ENCODE measurements around the gene EPHA8.
A peak's percentile ranks its signal among the peaks of the same experiment; 100 is the strongest.

EPHA8 gene

DNA sequence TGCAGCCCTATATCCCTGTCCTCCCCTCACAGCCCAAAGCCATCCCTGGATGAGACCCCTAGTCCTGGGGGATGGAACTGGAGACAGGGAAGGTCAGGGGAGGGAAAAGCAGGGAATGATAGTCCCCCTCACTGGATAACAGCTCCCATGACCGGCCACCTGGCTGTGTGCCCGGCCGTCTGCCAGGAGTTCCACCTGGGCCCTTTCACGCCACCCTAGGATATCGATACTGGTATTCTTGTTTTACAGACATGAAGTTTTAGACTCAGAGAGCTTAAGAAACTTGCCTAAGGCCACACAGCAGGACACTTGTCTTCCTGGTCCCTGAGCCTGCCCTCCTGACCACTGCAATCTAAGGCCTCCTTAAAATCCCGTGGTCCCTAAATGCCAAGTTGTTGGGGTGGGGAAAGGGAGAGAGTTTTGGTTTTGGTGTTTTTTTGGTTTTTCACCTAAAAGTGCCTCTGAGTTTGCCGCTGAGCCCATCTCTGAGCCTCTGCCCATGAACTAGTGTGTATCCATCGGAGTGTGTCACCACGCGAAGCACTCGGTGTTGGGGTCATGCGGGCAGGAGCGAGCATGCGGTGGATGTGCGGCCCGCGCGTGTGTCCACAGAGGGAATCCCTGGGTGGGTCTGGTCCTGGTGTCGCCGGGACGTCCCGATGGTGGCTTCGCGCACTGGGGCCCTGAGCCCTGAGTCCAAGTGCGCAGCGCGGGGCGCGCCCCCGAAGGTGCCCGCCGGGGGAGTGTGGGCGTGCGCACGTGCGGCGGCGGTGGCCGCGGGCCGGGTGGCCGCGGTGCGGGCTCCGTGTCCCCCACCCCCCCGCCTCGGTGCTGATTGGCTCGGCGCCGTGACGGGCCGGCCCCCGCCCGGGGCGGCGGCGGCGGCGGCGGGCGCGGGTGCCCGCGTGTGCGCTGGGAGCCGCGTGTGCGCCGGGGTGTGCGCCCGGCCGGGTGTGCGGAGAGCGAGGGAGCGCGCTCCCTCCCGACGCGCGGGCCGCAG, at the start of gene EPHA8:
Gene EPHA8, plus strand, starts transcription at position 906 of the 1,000 bp plus-strand sequence. CDS start 147 bp downstream, outside the sequence.
- DNase-seq (ENCODE audit: low spot score): no peak

DNA sequence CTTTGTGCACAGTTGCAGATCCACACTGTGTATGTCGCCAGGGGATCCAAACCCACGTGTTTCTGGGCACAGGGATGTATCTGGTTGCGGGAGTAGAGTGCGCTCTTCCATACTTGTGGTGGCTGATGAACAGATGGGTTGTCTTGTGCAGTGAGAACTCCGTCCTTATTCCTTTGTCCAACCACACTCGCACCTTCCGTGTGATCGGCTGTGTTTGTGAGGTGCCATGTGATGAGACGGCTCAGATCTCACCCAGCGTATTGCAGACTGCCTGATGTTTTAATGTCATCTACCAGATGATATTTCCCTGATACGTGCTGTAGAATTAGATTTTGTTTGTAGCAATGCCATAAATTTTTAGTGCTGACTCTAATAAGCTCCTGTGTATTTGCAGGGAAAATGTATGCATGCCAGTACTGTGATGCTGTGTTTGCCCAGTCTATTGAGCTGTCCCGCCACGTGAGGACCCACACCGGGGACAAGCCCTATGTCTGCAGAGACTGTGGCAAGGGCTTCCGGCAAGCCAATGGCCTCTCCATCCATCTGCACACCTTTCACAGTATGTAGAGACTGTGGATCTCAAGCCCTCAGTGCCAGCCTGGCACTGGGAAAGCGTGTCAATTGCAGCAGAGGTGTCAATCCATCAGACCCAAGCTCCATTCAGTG, 46.2 kb upstream of the EPHA8 start:
- no peak for DNase-seq (ENCODE audit: low spot score)

DNA sequence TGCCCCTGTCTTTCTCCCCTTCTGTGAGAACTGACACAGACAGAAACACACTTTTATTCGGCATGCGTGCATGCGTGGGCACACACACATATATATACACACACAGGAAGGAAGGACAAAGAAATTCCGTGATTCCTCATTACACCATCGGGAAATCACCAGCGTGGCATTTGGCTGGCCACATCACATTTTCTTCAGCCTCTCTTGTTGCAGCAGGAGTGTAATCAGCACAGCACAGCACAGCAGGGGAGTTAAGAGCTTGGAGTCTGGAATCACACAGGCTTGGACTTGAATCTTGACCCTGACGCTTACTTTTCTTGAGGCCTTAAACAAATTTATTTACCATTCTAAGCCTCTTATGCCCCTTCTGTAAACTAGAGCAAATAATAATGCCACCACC, 45.3 kb upstream of the EPHA8 start:
- no peak for DNase-seq (ENCODE audit: low spot score)

DNA sequence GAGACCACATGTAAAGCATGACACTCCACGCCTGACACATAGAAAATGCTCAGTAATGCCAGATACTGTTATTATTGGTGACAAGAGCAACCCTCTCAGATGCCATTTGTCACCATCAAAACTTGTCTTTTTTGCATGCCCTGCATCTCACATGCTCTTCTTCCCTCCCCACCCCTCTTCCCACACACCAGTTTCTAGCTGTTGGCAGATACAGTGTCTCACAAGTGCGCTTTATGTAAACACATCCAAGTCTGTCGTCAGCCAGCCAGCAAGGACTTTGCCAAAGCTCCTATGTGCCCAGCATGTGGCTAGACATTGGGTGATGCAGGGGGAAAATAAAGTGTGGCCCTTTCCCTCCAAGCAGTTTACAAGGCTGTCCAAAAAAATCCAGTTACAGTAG, 44.9 kb upstream of the EPHA8 start:
- DNase-seq (ENCODE audit: low spot score): peak; percentile 29

DNA sequence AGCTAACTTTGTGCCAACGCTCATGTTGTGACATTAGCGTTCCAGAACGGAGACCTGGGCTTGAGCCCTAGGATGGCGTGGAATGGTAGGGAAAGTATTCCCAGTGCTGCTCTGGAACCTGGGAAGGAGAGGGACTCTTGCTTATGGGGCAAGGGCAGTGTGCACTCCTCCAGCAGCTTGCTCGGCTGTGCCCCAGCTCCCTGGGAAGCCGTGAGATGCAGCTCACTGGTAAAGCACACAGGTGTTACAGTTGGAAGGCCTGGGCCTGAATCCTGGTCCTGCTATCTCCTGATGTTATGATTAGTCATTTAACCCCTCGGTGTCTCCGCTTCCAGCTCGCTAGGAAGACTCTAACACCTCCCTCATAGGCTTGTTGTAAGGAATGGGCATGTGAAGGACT, 42.4 kb upstream of the EPHA8 start:
- DNase-seq (ENCODE audit: low spot score): no peak

DNA sequence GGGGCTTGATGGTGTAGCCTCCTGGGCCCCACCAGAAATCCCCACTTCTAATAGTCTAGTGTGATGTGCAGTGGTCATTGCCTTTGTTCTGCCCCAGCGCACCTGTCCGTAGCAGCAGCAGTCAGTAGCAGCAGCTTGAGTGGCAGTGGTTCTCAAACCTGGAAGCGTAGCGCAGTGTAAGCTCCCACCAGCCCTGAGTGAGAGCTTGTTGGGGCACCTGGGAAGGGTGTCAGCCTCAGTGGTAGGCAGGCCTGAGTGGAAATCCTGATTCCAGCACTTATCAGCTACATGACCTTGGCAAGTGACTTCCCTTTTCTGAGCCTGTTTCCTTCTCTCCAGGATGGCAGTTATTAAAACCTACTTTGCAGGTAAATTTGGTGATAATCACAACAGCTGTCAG, 41.6 kb upstream of the EPHA8 start:
- no peak for DNase-seq (ENCODE audit: low spot score)

DNA sequence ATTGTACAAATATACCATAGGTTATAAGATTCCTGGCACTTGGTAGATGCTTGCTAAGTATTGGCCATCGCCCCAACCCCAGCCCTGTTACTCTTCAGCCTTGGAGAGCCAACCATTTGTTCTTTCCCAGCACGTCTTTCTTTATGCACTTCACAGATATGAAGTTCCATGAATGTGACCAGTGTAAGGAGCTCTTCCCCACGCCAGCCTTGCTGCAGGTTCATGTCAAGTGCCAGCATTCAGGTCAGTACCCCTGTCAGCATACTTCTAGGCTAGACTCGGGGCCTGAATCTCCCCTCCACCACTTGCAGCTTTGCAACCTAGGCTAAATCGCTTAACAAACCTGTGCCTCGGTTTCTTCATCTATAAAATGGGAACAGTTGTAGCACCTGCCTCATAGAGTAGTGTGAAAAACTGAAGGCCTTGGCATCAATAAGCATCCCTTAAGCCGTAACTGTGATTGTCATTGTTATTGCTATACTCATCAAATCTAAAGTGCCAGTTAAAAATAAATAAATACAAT, 41.0 kb upstream of the EPHA8 start:
- DNase-seq (ENCODE audit: low spot score): no peak

DNA sequence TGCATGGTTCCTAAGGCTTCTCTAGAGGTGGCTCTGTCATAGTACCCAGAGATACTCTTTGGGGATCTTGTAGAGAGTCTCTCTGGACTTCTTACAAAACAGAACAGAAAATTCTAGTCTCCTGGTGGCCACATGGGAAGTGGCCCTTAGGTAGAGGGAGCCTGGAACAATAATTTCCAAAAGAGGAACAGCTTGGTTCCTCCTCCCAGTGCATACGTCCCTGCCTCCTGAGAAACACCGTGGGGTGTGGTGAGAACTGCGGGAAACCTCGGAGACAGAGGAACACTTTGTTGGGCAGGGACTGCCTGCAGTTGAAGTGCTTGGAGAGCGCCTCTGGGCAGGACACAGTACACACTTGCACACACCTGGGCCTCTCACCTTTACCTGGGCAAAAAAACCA, 38.8 kb upstream of the EPHA8 start:
- DNase-seq (ENCODE audit: low spot score): no peak

DNA sequence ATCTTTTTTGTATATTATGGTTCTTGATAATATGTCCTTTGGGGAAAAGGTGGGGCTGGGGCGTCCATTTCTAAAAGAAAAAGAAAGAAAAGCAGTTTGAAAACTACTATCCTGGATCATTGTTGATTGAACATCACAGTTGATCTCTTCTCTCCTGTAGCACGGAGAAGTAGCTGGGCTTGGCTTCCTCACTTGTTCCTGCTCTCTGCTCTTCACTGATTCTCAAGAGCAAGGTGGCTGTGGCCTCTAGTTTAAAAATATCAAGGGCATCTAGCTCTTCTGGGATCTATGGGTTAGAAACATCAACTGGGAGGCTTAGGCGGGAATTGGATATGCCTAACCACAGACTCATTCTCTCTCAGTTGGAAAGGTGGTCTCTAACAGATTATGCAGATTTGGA, 38.1 kb upstream of the EPHA8 start:
- no peak for DNase-seq (ENCODE audit: low spot score)

DNA sequence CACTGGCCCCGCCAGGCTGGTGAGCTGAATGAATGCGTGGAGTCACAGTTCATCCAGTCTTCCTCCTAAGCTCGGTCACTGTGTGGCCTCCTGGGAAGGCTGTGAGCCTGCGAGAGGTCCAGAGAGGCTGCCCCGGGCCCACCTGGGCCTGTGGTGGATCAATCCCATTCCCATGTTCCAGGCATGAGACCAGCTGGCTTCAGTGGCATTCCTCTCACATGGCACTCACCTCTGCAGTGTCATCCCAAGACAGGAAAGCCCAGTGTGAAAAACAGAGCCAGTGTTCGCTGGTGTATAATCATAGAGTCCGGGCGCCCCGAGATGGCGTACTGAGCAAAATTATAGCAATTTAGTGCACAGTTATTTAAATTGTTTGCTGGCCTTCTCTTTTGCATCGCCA, 37.6 kb upstream of the EPHA8 start:
- DNase-seq (ENCODE audit: low spot score): no peak

DNA sequence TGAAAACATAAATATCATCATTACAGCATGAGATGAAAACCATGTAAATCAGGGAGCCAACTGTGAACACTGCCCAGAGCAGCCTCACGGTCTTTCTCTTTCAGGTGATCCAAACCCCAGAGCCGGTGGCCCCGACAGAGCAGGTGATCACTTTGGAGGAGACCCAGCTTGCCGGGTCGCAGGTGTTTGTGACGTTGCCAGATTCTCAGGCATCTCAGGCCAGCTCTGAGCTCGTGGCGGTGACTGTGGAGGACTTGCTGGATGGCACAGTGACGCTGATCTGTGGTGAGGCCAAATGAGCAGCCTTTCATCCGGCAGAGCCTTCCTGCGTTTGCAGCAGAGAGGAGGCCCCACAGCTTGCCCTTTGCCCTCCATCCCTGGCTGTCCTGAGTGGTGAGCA, 37.2 kb upstream of the EPHA8 start:
- DNase-seq (ENCODE audit: low spot score): no peak

DNA sequence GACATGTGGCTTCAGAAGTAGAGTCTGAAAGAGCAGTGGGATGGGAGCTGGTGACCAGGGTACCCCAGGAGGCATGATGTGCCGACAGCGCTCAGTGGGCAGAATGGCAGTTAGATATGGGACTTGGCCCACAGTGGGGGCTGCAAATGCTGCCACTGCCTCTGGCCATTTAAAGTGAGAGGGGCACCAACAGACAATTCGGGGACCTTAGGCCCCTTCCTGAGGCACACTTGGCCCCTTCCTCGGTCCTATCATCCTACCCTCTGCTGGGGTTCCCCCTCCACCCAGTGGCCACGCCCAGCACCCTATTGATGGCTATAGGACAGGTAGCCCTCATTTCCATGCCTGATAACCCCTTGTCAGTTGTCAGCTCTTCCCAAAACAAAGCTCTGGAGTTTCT, 36.6 kb upstream of the EPHA8 start:
- DNase-seq (ENCODE audit: low spot score): no peak

DNA sequence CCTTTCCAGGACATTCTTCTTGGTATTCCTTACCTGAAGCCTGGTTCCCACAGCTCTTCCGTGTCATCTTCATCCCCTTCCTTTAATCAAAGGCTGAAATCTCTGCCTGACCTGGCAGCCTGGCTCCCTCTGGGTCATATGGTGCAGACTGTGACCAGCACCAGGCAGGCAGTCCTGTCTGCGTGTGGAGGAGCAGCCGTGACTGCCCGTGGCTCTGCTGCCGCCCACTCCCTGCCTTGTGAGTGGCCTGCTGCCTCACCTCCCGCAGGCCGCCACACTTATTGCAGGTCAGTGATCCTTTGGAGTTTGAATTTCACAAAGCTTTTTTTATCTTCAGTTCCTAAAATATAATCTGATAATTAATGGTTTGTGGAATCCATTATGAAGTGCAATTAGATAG, 36.2 kb upstream of the EPHA8 start:
- DNase-seq (ENCODE audit: low spot score): no peak

DNA sequence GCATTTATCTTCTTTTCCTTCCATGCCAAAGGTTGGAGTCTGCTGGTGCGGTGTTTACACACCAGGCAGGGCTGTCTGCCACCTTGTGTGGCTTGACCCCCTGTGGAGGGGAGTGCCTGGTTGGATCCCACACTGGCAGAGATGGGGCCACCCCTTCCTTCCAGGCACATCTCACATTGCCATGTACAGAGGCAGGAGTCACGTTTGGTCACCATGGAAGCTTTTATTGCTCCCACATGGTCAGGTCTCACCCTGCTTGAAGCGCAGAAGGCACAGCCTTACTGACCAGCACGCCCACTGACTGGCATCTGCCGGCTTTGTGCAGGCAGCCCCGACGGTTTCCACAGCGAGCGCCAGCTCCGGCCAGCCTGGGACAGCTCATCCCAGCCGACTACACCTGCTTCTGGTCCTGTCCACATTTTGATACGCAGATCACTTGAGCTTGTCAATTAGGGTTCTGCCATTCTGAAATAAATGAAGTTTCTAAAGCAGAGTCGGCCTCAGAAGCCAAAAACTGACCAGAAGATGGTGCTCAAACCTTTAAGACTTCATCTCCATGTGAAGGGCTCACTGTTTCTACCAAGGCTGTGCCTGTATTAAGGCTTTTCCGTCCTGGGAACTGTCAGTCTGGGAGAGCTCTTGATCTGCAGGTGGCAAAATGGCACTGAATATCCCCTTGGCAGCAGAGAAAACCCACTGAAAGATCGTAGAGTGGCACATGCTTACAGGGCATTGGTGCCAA, 35.6 kb upstream of the EPHA8 start:
- peak; percentile 31 for DNase-seq (ENCODE audit: low spot score)

DNA sequence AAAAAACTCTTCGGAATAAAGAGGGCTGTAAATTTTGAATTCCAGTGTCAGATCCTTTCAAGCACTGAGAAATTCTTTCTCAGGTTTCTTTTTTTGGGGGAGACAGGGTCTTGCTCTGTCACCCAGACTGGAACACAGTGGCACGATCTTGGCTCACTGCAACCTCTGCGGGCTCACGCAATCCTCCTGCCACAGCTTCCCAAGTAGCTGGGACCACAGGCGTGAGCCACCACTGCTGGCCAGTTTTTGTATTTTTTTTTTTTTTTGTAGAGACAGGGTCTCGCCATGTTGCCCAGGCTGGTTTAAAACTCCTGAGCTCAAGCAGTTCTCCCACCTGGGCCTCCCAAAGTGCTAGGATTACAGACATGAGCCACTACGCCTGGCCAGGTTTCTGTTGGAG, 34.8 kb upstream of the EPHA8 start:
- no peak for DNase-seq (ENCODE audit: low spot score)

DNA sequence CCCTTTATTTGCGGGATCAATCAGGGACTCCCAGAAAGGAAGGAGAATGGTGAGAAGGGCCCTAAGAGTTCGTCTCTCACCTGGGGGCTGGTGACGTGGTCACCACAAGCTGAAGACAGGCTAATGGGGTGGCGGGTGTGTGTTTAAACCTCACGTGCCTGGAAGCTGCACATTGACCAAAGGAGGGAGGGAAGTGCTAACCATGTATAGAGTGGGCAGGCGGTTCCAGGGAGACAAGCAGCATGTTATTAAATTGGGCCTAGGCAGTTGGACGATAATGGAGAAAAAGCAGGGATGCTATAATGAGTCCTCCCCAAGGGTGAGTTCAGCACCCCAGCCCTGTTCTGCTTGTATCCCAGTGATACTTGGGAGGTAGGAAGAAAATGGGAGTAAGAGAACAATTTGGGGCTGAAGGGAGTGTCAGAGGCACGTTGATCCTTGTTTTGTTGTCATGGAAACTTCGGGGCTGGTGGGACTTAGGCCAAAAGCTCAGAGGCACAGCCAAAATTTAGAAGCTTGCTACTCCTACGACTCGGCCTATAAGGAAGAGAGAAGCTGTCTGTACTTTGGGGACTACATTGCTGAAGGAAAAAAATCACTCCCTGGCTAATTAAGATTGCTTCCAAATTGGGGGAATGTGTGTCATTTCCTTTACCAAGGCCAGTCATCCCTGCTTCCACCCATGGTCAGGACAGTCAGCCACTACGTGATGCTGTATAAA, 33.2 kb upstream of the EPHA8 start:
- DNase-seq (ENCODE audit: low spot score): peak; percentile 36

DNA sequence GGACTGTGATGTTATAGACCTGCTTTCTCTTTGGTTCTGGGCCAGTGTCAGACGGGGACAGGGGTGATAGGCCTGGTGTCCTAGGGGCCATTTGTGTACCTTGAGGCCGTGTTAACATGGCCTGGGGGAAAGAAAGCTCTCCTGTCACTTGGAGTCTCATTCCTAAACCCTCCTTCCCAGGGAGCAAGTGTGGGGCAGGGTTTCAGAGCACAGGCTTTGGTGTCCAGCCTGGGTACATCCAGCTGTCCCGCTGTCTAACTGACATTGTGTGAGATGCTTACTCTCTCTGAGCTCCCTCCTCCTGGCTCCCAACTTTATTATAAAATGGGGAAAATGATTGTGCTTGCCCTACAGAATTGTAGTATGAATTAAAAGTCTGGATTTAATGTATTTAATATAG, 32.6 kb upstream of the EPHA8 start:
- DNase-seq (ENCODE audit: low spot score): no peak

DNA sequence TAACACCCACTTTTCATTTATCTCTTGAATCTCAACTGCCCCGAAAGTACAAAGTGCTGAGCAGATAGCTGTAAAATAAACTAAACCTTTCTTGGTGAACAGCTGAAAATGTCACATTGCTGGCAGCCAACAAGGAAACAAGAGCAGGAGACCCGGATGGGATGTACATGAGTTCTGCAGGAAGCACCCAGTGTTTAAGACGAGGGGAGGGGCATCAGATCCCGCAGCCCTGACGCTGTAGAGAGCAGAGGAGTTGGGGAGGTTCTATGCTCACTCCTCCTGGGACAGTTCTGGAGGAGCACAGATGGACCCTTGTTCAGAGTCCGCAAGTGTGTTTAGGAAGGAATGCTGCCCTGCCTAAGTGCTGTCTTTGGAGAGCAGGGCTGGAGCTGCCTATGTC, 32.0 kb upstream of the EPHA8 start:
- no peak for DNase-seq (ENCODE audit: low spot score)

DNA sequence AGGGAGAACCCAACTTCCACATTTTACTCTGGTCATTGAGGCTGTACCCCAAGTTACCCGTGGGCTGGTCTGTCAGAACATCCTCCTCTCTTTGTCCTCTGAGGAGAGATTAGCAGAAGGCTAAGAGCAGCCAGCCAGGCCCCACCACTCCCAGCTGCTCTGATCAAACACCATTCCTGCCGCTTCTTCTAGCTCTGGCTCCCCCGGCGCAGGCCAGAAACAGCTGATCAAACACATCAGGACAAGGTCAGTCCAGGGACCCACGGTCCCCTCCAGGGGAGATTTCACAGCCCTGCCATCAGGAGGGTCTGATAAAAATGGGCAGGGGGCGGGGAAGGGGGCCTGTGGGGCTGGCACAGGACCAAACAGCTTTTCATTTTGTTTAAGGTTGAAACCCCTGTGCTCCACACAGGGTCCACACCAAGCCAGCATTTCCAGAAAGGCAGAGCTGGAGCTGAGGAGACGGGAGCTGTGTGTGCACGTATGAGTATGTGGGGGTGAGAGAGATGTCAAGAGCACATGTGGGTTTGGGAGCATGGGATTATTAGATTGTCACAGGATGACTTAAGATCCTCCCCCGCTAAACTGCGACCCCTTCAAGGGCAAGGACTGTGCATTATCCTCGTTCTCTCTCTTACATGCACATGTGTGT, 29.9 kb upstream of the EPHA8 start:
- no peak for DNase-seq (ENCODE audit: low spot score)

DNA sequence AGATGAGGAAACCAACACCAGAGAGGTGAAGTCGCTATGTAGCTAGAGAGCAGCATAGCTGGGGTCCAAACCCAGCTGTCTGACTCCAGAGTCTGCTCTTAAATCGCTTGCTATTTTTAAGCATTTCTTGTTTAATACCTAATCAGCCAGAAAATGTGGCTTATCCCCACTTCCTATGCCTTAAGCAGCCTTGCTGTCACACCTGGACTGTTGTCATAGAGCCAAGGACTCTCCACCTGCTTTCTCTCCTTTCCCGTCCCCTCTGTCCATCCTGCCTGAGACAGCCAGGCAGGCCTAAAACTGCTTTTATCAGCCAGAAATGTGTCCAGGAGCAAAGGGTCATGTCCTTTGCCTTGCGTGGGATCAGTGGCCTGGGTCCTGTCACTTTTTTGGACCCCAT, 28.3 kb upstream of the EPHA8 start:
- DNase-seq (ENCODE audit: low spot score): no peak

DNA sequence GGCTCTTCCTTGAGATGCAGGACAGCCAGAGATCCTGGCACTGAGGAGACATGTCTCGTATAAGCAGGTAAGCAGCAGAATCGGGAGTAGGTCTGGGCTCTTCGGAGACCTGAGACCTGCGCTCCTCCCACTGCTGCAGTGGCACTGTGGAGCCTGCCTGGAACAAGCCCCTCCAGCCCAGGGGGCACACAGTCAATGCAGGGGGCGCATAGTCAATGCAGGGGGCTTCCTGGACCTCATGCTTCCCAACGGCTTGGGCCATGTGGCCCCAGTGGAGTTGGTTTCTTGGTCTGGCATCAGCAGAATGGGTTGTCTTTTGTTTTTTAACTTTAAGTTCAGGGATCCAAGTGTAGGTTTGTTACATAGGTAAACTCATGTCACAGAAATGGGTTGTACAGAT, 27.9 kb upstream of the EPHA8 start:
- DNase-seq (ENCODE audit: low spot score): no peak

Data from Ammon's horn (tissue), 1 donor.